ENCODE measurements around the gene SERPINA4.

- TF ChIP-seq POLR2A (IDR thresholded peaks at IDR 0.05; ENCODE audit: low read depth) (no peak), EP300 (IDR thresholded peaks at IDR 0.05) (no peak), CTCF (IDR thresholded peaks at IDR 0.05) (no peak)
Observed at GRCh38 chr14:94544726-94545125, 16.5 kb upstream of the SERPINA4 start.

Measured in esophagus muscularis mucosa (tissue), 4 donors.